ENCODE results near the gene PRMT2.
"Not testable (repeated sequence)": the region's sequence is repeated elsewhere in the genome, so short reads cannot be mapped to it uniquely, and the experiment has no call there.

PRMT2 gene

DNA sequence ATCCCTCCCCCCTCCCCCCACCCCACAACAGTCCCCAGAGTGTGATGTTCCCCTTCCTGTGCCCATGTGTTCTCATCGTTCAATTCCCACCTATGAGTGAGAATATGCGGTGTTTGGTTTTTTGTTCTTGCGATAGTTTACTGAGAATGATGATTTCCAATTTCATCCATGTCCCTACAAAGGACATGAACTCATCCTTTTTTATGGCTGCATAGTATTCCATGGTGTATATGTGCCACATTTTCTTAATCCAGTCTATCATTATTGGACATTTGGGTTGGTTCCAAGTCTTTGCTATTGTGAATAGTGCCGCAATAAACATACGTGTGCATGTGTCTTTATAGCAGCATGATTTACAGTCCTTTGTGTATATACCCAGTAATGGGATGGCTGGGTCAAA, 33.4 kb downstream of the PRMT2 start:
- DNase-seq (ENCODE audit: low read depth) = not testable (repeated sequence)

DNA sequence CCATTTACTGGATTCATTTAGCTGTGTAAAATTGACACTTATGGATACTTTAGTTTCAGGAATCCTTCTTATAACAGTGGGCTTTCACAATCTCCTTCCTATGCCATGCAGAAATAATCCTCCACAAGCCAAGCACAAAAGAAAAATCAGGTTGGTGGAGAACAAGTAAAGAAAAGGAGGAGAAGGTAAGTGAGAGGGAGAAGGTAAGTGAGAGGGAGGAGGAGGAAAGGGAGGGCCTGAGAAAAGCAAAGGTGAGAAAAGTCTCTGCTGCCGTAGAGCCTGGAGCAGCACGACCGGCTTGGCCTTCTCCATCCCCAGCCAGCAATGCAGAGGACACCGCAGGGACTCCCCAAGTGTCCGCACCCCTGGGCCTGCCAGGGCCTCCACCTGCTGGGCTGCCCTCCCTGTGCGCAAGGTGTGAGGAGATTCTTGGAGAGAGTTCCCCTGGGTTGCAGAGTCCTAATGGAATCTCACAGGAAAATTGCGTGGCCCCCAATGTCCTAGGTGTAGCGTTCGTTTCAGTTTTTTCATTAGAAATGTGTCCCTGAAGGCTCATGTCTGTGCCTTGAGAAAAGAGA, 39.0 kb downstream of the PRMT2 start:
- no peak for DNase-seq (ENCODE audit: low read depth)

DNA sequence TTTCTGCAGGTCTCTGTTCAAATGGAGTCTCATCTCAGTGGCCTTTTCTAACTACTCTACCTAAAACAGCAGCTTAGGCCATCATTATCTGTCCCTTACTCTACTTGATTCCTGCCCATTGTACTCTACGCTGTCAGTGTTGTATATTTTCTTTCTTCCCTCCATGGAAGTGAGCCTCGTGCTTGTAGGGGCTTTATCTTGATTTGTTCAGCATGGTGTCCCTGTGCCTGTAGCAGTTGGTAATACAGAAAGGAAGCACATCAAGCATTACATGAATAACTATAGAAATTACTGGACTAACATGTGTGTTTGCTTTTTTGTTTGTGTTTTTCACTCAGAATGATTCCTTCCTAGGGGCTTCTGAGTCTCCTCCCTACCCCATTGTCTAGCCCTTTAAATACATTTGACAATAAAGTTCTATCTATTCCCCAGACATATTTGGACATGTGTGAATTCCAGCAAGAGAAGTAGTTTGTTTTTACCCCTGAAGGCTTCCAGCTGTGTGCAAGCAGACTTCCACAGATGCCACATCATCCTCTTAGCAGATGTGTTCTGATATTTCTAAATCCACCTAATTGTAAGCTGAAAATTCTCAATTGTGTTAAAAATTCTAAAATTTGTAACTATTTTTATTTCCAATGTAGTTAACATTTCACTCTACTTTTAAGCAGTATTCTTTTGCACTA, 40.3 kb downstream of the PRMT2 start:
- DNase-seq (ENCODE audit: low read depth) = no peak

DNA sequence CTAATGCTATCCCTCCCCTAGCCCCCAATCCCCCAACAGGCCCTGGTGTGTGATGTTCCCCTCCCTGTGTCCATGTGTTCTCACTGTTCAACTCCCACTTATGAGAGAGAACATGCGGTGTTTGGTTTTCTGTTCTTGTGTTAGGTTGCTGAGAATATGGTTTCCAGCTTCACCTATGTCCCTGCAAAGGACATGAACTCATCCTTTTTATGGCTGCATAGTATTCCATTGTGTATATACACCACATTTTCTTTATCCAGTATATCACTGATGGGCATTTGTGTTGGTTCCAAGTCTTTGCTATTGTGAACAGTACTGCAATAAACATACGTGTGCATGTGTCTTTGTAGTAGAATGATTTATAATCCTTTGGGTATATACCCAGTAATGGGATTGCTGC, 41.1 kb downstream of the PRMT2 start:
- DNase-seq (ENCODE audit: low read depth) = not testable (repeated sequence)

DNA sequence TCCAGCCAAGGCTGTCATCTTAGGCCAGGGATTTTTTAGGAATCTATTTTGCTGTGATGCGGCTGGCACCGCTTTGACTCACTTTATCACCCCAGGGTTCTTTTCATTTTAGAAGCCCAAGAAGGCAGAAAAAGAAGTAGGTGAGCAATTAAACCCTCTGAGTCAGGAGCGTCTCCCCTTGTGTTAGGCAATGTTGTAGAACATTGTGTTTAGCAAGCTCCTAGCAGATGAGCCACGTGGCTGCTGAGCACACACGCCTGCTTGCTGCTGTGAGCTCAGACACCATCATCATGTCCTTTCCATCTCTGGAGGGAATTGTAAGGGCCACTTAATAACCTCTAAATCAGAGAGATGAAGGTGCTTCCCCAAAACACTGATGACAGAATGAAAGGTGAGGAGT, 46.1 kb downstream of the PRMT2 start:
- not testable (repeated sequence) for DNase-seq (ENCODE audit: low read depth)

DNA sequence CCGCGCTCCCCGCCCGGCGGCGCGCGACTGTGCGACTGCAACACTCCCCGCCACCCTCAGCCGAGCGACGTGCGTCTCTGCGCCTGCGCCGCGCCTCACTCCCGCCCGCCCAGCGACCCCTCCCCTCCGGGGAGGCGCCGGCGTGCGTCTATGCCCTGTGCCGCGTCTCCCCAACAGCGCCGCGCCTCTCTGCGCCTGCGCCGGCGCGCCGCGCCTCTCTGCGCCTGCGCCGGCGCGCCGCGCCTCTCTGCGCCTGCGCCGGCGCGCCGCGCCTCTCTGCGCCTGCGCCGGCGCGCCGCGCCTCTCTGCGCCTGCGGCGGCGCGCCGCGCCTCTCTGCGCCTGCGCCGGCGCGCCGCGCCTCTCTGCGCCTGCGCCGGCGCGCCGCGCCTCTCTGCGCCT, 63.2 kb downstream of the PRMT2 start:
- not testable (repeated sequence) for DNase-seq (ENCODE audit: low read depth)

DNA sequence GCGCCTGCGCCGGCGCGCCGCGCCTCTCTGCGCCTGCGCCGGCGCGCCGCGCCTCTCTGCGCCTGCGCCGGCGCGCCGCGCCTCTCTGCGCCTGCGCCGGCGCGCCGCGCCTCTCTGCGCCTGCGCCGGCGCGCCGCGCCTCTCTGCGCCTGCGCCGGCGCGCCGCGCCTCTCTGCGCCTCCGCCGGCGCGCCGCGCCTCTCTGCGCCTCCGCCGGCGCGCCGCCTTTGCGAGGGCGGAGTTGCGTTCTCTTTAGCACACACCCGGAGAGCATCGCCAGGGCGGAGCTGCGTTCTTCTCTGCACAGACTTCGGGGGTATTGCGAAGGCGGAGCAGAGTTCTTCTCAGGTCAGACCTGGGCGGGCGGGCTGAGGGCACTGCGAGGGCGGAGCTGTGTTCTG, 63.6 kb downstream of the PRMT2 start:
- DNase-seq (ENCODE audit: low read depth) = not testable (repeated sequence)
